NT2/D1 (cell line): ENCODE measurements around the gene CRPPA.

Experiments used
- SUZ12 ChIP-seq: IDR thresholded peaks from 2 replicates; pipeline ENCODE4 v1.6.1; 2011; ENCODE audit not compliant: insufficient read length, insufficient read depth; ENCODE audit errors: extremely low read depth
- YY1 ChIP-seq: IDR thresholded peaks from 2 replicates; pipeline ENCODE4 v1.6.1; 2011; ENCODE audit not compliant: insufficient read length, insufficient read depth
- ZNF274 ChIP-seq: IDR thresholded peaks from 2 replicates; pipeline ENCODE4 v1.6.1; 2011; ENCODE audit warnings: mild to moderate bottlenecking, low read depth, low read length

DNA sequence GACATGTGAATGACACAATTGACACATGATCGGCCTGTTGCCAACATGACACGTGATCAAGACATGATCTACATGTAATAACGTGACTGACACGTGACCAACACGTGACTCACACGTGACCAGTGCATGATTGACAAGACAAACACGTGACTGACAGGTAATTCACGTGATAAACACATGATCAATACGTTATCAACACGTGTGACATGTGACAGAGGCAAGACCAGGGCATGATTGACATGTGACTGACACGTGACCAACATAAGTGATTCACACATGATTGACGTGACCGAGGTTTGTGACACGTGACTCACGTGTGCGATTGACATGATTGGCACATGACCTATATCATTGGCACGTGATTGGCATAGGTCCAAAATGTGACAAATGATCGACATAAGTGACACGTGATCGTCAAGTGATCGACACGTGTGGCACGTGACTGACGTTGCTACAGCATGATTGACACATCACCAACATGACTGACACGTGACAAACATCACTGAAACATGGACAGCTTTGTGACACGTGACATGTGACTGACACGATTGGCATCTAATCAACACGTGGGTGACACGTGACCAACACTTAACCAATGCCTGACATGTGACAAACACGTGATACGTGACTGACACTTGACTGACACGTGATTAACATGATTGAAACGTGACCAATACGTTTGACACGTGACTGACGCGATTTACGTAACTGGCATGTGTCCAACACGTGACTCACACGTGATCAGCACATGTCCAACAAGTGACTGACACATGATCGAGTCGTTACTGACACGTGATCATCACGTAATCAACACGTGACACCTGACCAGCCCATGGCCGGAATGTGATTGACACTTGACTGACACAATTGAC, 23.0 kb downstream of the CRPPA start:
- no peak for TF ChIP-seq ZNF274
- no peak for TF ChIP-seq YY1
- TF ChIP-seq SUZ12, result no peak
